GM06990 (cell line): ENCODE measurements around the gene PRR15.
"Not testable (repeated sequence)": the region's sequence is repeated elsewhere in the genome, so short reads cannot be mapped to it uniquely, and the experiment has no call there.

Source experiments
- DNase-seq: peaks from one replicate; pipeline ENCODE4 v3.0.0-alpha.2; 2011; ENCODE audit not compliant: insufficient read length; ENCODE audit errors: extremely low read depth
- H3K27me3 ChIP-seq: replicated peaks from 2 replicates; pipeline ENCODE4 v1.6.0; 2011; ENCODE audit warnings: low read length; ENCODE audit not compliant: control insufficient read depth, insufficient read depth
- H3K36me3 ChIP-seq: 2 replicates; pipeline ENCODE4 v1.5.1; 2011; ENCODE audit warnings: low read length; ENCODE audit not compliant: control insufficient read depth, insufficient read depth
- H3K4me3 ChIP-seq: replicated peaks from 2 replicates; pipeline ENCODE4 v1.5.1; 2011; ENCODE audit warnings: low read depth, mild to moderate bottlenecking, control low read depth, low read length
- CTCF ChIP-seq: IDR thresholded peaks from 2 replicates; pipeline ENCODE4 v1.5.1; 2011; ENCODE audit warnings: low read length, control low read depth, mild to moderate bottlenecking, inconsistent platforms; ENCODE audit not compliant: insufficient read depth, poor library complexity, severe bottlenecking

Gene PRR15

GRCh38 chr7:29563590-29564495 lies at the start of gene PRR15:
Gene PRR15 (plus strand): TSS chr7:29563835. CDS start chr7:29566330, 2,495 bp downstream.
- no peak within 1 kb of the TSS for H3K4me3 ChIP-seq
- DNase-seq, result no peak
- no peaks in the 10 kb centered on the region for H3K36me3 ChIP-seq
- no peak for TF ChIP-seq CTCF
- peaks cover 12% of the 10 kb centered on the region for H3K27me3 ChIP-seq

GRCh38 chr7:29516491-29516890 lies 47.1 kb upstream of the PRR15 start:
- TF ChIP-seq CTCF, result no peak

DNA sequence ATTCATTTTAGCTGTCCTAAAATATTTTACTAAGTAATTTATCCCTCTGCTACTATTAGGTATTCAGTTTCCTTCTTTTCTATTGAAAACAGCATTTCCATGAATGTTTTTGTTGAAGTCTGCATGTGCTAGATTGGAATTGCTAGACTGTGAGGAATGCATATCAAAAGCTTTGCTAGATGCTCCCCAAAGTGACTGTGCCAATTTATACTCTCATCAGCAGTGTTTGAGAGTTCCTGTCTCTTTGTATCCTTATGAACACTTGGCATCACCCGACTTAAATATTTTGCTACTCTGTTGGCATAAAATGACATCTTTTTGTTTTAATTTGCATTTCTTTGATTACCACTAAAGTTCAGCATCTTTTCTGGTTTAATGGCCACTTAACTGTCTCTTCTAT lies 45.0 kb upstream of the PRR15 start:
- no peaks in the 10 kb centered on the region; the same call in 1 of the 2 replicates for H3K27me3 ChIP-seq
- no peaks in the 10 kb centered on the region for H3K36me3 ChIP-seq
- no peak overlapping the region for H3K4me3 ChIP-seq
- DNase-seq, result no peak
- TF ChIP-seq CTCF, result no peak

More at GRCh38 chr7:29516491-29516890, 47.1 kb upstream of the PRR15 start:
- H3K4me3 ChIP-seq, result no peak overlapping the region
- no peaks in the 10 kb centered on the region; the same call in 1 of the 2 replicates for H3K27me3 ChIP-seq
- H3K36me3 ChIP-seq, result no peaks in the 10 kb centered on the region
- DNase-seq, result no peak

- no peak for TF ChIP-seq CTCF
- no peak for DNase-seq
- Histone ChIP-seq H3K4me3 (no peak overlapping the region), H3K27me3 (no peaks in the 10 kb centered on the region), H3K36me3 (no peaks in the 10 kb centered on the region)
Observed at GRCh38 chr7:29523728-29524127, 39.9 kb upstream of the PRR15 start.

GRCh38 chr7:29527505-29528108 lies 36.0 kb upstream of the PRR15 start:
- TF ChIP-seq CTCF, result no peak
- Histone ChIP-seq H3K27me3 (no peaks in the 10 kb centered on the region), H3K36me3 (no peaks in the 10 kb centered on the region), H3K4me3 (no peak overlapping the region)
- no peak for DNase-seq

DNA sequence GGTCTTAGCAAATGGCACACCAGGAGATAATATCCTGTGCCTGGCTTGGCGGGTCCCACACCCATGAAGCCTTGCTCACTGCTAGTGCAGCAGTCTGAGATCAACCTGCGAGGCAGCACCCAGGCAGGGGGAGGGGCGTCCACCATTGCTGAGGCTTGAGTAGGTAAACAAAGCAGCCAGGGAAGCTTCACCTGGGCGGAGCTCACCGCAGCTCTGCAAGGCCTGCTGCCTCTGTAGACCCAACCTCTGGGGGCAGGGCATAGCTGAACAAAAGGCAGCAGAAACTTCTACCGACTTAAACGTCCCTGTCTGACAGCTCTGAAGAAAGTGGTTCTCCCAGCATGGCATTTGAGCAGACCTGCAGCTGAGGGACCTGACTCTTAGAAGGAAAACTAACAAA lies 35.1 kb upstream of the PRR15 start:
- H3K36me3 ChIP-seq, H3K27me3 ChIP-seq, H3K4me3 ChIP-seq, DNase-seq: not testable (repeated sequence)
